Vagina (tissue), 2 donors: ENCODE measurements around the gene SOCS1. TPM values are rescaled to one million over a fixed set of nuclear protein-coding genes. Genes with fewer than 3 reads are reported as not detected.

ENCODE experiments used
- DNase-seq, 2 donors: peaks; one replicate each; pipeline ENCODE4 v3.0.0-alpha.2; 2017; ENCODE audit errors: extremely low spot score in 2 of 2
- H3K27ac ChIP-seq: fragments of 200-600 bp; sonication (generic); one replicate; pipeline ENCODE4 v1.5.1; 2019
- H3K27me3 ChIP-seq: fragments of 200-600 bp; sonication (generic); one replicate; pipeline ENCODE4 v1.5.1; 2019
- H3K36me3 ChIP-seq, 2 donors: fragments of 200-600 bp; sonication (generic); one replicate each; pipeline ENCODE4 v1.5.1; 2017 to 2019
- H3K4me1 ChIP-seq: fragments of 200-600 bp; sonication (generic); one replicate; pipeline ENCODE4 v1.5.1; 2019
- H3K4me3 ChIP-seq, 2 donors: fragments of 200-600 bp; sonication (generic); 1 replicate in 1 of 2; 2 replicates in 1 of 2; pipeline ENCODE4 v1.5.1; 2016 to 2019
- H3K9me3 ChIP-seq: fragments of 200-600 bp; sonication (generic); one replicate; pipeline ENCODE4 v1.5.1; 2019
- POLR2A ChIP-seq, 2 donors: fragments of 450-650 bp; IDR thresholded peaks; one replicate each; pipeline ENCODE4 v1.6.1; 2017; ENCODE audit warnings: antibody characterized with exemption in 2 of 2, mild to moderate bottlenecking in 2 of 2, moderate library complexity in 2 of 2
- POLR2AphosphoS5 ChIP-seq, 2 donors: sonication (generic); formaldehyde crosslinking; IDR thresholded peaks; one replicate each; pipeline ENCODE4 v1.9.0; 2017; ENCODE audit warnings: antibody characterized with exemption in 2 of 2, mild to moderate bottlenecking in 2 of 2, low read depth in 1 of 2; ENCODE audit not compliant: insufficient read depth in 1 of 2
- intact Hi-C: fragments of 100-400 bp; cut with DNase I; formaldehyde crosslinking; loops from one replicate; pipeline ENCODE4 v1.15.1; 2023
- total RNA-seq: library from RNA; depleted of rRNA; stranded (reverse); fragments of >200 nt; gene quantifications from one replicate; pipeline ENCODE4 v1.2.3, GENCODE V29; 2016
- TF ChIP-seq, protein P1 (sequence below), 3 experiments: fragments of 450-650 bp in 2 of 3; fragments of 200-600 bp in 1 of 3; sonication (generic) in 1 of 3; IDR thresholded peaks; one replicate each; pipeline ENCODE4 v1.5.1; 2017 to 2019; ENCODE audit warnings: antibody characterized with exemption in 3 of 3, mild to moderate bottlenecking in 2 of 3, moderate library complexity in 2 of 3

Gene SOCS1
- total RNA-seq, 1 donor from 2014 or later, result 22.1 TPM

DNA sequence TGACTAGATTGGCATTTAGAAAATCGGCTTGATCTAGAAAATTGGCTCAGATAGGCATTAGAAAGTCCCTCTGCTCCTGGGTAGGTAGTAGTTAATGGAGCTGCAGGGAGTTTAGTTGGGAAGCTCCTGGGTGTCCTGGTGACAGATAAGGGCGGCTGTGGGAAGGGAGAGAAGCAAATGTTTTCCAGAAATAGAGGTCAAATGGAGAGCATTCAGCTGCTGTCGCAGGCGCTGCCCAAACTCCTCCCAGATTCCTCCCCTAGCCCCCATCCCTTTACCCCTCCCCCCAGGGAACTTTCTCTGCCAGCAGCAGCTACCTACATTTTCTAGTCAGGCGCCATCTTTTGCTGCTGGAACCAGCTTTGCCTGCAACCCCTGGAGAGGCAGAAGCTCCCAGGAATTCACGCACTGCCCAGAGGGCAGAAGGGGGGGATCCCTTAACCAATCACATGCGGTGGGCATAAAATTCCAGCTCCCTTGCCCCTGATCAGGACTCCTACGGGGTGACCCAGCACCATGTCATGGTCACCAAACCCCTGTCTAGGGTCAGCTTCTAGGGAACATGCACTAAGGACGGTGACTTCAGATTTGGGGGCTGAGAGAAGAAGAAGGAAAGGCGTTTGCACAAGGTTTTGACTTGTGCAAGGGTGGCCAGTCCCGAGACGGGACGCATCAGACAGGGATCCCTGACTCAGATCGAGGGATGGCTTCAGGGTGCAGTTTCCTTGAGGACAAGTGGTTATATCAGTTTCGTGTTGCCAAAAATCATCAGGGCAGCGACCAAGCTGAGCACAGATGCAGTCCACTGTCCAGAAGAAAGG lies 43.8 kb downstream of the SOCS1 start:
- Histone ChIP-seq H3K9me3 (no peaks in the 10 kb centered on the region), H3K4me3 (no peak overlapping the region), H3K27me3 (no peaks in the 10 kb centered on the region), H3K27ac (no peak overlapping the region), H3K4me1 (no peaks in the 10 kb centered on the region), H3K36me3 (no peaks in the 10 kb centered on the region)
- DNase-seq, result no peak
- intact Hi-C loops, result no loop called here
- TF ChIP-seq, protein P1, sequence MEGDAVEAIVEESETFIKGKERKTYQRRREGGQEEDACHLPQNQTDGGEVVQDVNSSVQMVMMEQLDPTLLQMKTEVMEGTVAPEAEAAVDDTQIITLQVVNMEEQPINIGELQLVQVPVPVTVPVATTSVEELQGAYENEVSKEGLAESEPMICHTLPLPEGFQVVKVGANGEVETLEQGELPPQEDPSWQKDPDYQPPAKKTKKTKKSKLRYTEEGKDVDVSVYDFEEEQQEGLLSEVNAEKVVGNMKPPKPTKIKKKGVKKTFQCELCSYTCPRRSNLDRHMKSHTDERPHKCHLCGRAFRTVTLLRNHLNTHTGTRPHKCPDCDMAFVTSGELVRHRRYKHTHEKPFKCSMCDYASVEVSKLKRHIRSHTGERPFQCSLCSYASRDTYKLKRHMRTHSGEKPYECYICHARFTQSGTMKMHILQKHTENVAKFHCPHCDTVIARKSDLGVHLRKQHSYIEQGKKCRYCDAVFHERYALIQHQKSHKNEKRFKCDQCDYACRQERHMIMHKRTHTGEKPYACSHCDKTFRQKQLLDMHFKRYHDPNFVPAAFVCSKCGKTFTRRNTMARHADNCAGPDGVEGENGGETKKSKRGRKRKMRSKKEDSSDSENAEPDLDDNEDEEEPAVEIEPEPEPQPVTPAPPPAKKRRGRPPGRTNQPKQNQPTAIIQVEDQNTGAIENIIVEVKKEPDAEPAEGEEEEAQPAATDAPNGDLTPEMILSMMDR (IDR thresholded peaks at IDR 0.05), result no peak
- no peak for TF ChIP-seq POLR2AphosphoS5 (IDR thresholded peaks at IDR 0.05; ENCODE audit: insufficient read depth in 1 of 2, low read depth in 1 of 2)
- TF ChIP-seq POLR2A (IDR thresholded peaks at IDR 0.05), result no peak

DNA sequence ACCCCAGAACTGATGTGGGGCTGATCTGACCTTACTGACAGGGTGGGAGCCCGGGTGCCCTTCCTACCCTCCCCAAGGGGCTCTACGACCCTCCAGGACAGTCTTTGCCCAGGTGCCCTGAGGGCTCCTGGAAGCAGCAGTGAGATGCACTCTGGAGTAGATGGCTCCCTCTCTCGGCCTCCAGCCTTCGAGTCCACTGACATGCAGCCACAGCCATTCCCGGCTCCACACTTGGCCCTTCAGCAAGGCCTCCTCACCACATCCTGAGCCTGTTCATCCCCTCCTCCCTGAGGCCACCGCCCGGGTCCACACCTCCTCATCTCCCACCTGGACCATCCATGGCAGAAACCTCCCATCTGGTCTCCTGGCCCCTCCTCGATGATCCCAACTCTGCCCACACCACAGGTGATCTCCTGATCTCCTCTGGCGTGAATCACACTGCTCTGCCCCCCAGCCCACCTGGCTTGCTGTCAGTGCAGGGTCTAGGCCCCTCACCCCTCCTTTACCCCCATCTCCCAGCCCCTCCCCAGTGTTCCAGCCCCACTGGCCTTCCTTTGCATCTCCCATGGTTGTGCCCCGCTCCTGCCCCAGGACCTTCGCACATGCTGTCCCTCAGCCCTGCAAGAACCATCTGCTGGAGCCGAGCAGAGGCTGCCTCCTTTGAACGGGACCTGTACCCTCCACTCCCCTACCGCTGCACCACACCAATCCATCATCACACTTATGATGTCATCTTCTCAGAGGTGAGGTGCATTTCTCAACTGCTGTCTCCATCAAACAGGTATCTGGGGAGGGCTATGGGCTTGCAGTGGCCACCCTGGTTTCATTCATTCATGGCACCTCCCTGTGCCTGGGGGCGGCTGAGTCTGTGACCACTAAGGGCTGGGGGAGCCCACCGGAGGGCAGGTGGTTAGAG lies 44.7 kb downstream of the SOCS1 start:
- no peaks in the 10 kb centered on the region for H3K4me1 ChIP-seq
- no peaks in the 10 kb centered on the region for H3K27me3 ChIP-seq
- TF ChIP-seq, protein P1 (IDR thresholded peaks at IDR 0.05), result no peak
- no peak for TF ChIP-seq POLR2A (IDR thresholded peaks at IDR 0.05)
- TF ChIP-seq POLR2AphosphoS5 (IDR thresholded peaks at IDR 0.05; ENCODE audit: insufficient read depth in 1 of 2, low read depth in 1 of 2), result no peak
- H3K9me3 ChIP-seq, result no peaks in the 10 kb centered on the region
- no peak for DNase-seq
- H3K27ac ChIP-seq, result no peak overlapping the region
- intact Hi-C loops, result no loop called here
- no peak overlapping the region for H3K4me3 ChIP-seq
- no peaks in the 10 kb centered on the region for H3K36me3 ChIP-seq

DNA sequence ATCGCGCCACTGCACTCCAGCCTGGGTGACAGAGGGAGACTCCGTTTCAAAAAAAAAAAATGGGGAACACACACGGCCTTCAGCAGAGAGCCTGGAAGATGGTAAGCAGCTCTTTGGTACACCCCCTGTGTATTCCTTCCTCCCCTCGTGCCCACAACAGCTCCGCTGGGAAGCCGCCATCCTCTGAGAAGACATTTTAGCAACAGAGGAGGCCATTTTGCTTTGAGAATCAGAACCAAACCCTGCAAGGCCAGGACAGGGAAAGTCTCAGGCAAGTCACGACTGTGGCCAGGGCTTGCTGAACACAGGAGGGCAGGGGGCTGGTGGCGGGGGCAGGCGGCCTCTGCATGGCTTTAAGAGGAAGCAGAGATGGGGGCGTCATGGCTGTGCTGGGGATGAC lies 45.7 kb downstream of the SOCS1 start:
- intact Hi-C loops, result no loop called here
- TF ChIP-seq, protein P1 (IDR thresholded peaks at IDR 0.05), result no peak
- TF ChIP-seq POLR2AphosphoS5 (IDR thresholded peaks at IDR 0.05; ENCODE audit: insufficient read depth in 1 of 2, low read depth in 1 of 2) (no peak), POLR2A (IDR thresholded peaks at IDR 0.05) (no peak)
- no peaks in the 10 kb centered on the region for H3K9me3 ChIP-seq
- no peaks in the 10 kb centered on the region for H3K4me1 ChIP-seq
- H3K27me3 ChIP-seq, result no peaks in the 10 kb centered on the region
- H3K27ac ChIP-seq, result no peak overlapping the region
- no peak overlapping the region for H3K4me3 ChIP-seq
- DNase-seq, result no peak
- no peaks in the 10 kb centered on the region for H3K36me3 ChIP-seq

DNA sequence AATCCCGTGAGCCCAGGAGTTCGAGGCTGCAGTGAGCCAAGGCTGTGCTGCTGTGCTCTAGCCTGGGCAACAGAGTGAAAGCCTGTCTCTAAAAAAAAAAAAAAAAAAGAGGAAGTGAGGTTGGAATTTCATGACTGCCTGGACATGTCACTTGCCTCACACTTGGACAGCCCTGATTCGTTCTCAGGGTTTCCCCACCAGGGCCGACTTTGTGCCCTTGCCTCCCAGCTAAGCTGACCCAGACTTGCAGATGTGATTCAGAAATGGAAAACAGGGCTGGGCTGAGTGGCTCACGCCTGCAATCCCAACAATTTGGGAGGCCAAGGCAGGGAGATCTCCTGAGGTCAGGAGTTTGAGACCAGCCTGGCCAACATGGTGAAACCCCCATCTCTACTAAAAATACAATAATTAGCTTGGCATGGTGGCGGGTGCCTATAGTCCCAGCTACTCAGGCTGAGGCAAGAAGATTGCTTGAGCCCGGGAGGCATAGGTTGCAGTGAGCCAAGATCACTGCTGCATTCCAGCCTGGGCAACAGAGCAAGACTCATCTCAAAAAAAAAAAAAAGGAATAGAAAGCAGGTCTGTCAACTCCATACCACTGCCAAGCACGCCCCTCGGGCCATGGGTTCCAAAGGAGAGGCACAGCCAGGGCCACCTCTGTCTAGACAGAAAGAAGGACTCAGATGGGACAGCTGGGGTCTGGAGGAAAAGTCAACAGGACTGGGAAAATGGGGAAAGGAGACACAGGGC lies 46.9 kb downstream of the SOCS1 start:
- Histone ChIP-seq H3K4me1 (no peaks in the 10 kb centered on the region), H3K36me3 (no peaks in the 10 kb centered on the region), H3K9me3 (no peaks in the 10 kb centered on the region), H3K27ac (no peak overlapping the region), H3K27me3 (no peaks in the 10 kb centered on the region), H3K4me3 (no peak overlapping the region)
- TF ChIP-seq, protein P1 (IDR thresholded peaks at IDR 0.05), result no peak
- TF ChIP-seq POLR2A (IDR thresholded peaks at IDR 0.05), result no peak
- no peak for DNase-seq
- intact Hi-C loops, result no loop called here
